HFF-Myc (cell line): Measurements from ENCODE around the gene BCO1.

Source experiments
- DNase-seq: peaks from one replicate; pipeline ENCODE4 v3.0.0-alpha.2; 2011; ENCODE audit warnings: low read depth; ENCODE audit errors: extremely low read depth
- H3K4me3 ChIP-seq: replicated peaks from 2 replicates; pipeline ENCODE4 v1.5.1; 2011; ENCODE audit warnings: low read depth, mild to moderate bottlenecking, control low read depth, low read length
- TF ChIP-seq, protein P1 (sequence below): IDR thresholded peaks from 2 replicates; pipeline ENCODE4 v1.5.1; 2012; ENCODE audit warnings: mild to moderate bottlenecking, low read depth, low read length, control low read depth; ENCODE audit errors: missing control alignments

Gene BCO1

DNA sequence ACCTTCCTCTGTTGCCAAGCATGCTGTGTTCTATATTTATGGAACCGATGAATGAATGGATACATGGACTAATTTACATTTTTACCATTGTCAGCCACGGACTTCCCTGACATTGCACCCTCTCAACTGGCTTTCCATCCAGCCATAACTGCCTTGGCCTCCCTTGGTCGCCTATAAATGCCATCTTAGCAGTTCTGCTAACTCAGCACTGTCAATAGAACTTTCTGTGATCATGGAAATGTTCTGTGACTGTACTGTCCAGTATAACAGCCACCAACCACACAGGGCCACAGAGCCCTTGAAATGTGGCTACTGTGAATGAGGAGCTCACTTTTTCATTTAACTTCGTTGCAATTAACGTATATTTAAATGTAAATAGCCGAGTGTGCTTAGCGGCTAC is 8.7 kb upstream of the BCO1 start:
- no peak for DNase-seq
- TF ChIP-seq, protein P1, sequence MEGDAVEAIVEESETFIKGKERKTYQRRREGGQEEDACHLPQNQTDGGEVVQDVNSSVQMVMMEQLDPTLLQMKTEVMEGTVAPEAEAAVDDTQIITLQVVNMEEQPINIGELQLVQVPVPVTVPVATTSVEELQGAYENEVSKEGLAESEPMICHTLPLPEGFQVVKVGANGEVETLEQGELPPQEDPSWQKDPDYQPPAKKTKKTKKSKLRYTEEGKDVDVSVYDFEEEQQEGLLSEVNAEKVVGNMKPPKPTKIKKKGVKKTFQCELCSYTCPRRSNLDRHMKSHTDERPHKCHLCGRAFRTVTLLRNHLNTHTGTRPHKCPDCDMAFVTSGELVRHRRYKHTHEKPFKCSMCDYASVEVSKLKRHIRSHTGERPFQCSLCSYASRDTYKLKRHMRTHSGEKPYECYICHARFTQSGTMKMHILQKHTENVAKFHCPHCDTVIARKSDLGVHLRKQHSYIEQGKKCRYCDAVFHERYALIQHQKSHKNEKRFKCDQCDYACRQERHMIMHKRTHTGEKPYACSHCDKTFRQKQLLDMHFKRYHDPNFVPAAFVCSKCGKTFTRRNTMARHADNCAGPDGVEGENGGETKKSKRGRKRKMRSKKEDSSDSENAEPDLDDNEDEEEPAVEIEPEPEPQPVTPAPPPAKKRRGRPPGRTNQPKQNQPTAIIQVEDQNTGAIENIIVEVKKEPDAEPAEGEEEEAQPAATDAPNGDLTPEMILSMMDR = no peak

DNA sequence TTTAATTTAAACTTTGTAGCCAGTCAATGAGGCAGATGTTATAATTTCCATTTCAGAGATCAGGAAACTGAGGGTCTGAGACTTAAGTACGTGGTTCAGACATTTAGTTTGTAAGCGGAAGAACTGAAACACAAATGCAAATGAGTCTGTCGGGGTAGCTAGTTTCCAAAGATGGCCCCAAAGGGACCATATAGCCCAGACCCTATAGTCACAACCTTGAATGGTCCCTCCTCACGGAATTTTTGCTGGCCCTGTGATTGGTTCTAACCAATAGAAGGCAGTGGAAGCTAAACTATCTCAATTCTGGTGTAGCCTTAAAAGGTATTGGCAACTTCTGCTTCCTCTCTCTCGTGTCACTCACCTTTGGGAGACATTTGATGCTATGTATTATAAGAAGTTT is 7.5 kb upstream of the BCO1 start:
- no peak for DNase-seq
- no peak overlapping the region for H3K4me3 ChIP-seq
- TF ChIP-seq, protein P1 = no peak

More for the DNA sequence above, 8.7 kb upstream of the BCO1 start:
- no peak overlapping the region for H3K4me3 ChIP-seq

DNA sequence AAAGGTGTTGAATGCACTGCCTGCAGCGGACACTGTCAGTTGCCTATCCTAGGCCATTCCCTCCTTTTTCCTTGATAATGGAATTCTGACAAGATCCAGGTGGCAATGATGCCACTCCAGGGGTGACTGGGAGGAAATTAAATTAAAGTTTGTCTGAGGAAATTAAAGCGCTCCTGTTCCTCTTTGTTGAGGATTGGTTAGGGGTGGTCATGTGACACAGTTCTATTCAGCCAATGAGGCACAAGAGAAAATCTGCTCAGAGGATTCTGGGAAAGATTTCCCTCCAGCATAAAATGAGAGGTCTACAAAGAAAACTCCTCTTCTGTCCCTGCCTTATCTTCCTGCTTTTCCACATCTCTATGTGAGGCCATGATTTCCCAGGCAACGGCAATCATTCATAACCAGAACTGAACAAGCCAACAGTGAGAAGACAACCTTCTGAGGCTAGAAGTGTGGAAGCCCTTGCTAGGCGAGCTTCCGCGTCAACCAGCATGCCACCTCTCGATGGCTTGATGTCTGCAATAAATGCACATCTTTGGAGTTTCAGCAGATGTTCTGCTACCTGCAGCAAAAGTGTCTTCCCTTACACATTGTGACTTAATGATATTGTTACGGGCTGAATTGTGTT is 5.6 kb upstream of the BCO1 start:
- TF ChIP-seq, protein P1 = no peak
- H3K4me3 ChIP-seq = no peak overlapping the region
- no peak for DNase-seq

DNA sequence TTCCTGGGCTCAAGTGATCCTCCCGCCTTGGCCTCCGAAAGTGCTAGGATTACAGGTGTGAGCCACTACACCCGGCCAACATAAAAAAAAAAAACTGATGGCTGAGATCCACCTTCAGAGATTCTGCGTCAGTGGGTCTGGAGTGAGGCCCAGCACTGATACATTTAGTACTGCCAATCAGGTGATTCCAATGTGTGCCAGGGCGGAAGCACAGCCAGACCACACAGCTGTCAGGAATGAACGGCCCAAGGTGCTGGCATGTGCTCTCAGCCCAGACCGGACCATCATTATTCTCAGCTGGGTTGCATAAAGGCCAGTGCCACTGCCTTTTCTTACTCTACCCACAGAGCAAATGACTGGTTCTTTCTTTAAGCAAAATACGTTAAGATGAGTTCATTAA is 1.2 kb upstream of the BCO1 start:
- no peak for DNase-seq
- TF ChIP-seq, protein P1 = no peak

DNA sequence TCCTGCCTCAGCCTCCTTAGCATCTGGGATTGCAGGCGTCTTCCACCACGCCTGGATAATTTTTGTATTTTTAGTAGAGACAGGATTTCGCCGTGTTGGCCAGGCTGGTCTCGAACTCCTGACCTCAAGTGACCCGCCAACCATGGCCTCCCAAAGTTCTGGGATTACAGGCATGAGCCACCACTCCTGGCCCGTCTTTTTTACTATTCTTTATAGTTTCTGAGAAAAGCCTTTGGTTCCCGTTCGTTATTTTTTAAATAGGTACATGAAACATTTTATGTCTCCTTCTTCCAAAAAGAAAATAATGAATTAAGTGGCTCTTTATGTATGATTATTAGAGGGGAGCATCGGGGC is 570 bp upstream of the BCO1 start:
- no peak overlapping the region for H3K4me3 ChIP-seq
- TF ChIP-seq, protein P1 = no peak

More for the DNA sequence above, 1.2 kb upstream of the BCO1 start:
- no peak overlapping the region for H3K4me3 ChIP-seq

GRCh38 chr16:81239367-81240121 is 1.1 kb downstream of the BCO1 start:
- TF ChIP-seq, protein P1 = no peak
- no peak for DNase-seq
- H3K4me3 ChIP-seq = no peak overlapping the region

More for the DNA sequence above, 570 bp upstream of the BCO1 start:
- DNase-seq = no peak

DNA sequence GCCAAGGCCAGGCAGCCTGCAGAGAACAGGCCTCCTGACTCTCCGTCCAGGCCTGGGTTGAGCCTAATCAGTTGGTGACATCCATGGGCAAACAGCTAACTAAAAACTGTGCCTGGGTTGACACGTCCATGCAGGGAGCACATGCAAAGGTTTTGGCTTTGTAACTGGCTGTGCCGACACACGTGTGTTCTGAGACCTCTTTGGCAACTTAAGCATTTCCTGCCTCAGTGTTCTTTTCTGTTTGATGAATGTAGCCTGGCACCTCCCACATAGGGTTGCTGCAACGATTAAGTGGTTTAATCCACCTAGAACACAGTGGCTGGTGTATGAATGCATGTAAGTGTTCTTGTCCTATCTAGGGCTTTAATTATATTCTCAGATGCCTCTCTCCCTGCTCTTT is 3.2 kb downstream of the BCO1 start:
- H3K4me3 ChIP-seq = no peak overlapping the region
- TF ChIP-seq, protein P1 = no peak
- no peak for DNase-seq
